ENCODE measurements around the gene PNMT.

DNA sequence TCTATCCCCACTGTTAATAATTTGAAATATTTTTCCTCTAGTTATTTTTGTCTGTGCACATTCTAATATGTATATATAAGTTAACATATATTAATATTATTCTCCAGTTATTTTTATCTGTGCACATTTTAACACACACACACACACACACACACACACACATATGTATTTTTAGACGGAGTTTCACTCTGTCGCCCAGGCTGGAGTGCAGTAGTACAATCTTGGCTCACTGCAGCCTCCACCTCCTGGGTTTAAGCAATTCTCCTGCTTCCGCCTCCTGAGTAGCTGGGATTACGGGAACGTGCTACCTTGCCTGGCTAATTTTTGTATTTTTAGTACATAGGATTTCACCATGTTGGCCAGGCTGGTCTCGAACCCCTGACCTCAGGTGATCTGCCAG, 49.4 kb downstream of the PNMT start:
- TF ChIP-seq, protein P1, sequence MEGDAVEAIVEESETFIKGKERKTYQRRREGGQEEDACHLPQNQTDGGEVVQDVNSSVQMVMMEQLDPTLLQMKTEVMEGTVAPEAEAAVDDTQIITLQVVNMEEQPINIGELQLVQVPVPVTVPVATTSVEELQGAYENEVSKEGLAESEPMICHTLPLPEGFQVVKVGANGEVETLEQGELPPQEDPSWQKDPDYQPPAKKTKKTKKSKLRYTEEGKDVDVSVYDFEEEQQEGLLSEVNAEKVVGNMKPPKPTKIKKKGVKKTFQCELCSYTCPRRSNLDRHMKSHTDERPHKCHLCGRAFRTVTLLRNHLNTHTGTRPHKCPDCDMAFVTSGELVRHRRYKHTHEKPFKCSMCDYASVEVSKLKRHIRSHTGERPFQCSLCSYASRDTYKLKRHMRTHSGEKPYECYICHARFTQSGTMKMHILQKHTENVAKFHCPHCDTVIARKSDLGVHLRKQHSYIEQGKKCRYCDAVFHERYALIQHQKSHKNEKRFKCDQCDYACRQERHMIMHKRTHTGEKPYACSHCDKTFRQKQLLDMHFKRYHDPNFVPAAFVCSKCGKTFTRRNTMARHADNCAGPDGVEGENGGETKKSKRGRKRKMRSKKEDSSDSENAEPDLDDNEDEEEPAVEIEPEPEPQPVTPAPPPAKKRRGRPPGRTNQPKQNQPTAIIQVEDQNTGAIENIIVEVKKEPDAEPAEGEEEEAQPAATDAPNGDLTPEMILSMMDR (IDR thresholded peaks at IDR 0.05) = no peak
- no peak for TF ChIP-seq POLR2A (IDR thresholded peaks at IDR 0.05)

All from transverse colon (tissue), 3 donors.